Activated CD8-positive, alpha-beta memory T cell treated with anti-CD3 and anti-CD28 coated beads, Interleukin-2, amount 50 U/mL, for 24 hours (primary cell): ENCODE measurements around the gene HEXIM1.

ENCODE experiments used
- DNase-seq: peaks from one replicate; pipeline ENCODE4 v3.0.0-alpha.2; 2020; ENCODE audit errors: extremely low read depth

Gene HEXIM1

DNA sequence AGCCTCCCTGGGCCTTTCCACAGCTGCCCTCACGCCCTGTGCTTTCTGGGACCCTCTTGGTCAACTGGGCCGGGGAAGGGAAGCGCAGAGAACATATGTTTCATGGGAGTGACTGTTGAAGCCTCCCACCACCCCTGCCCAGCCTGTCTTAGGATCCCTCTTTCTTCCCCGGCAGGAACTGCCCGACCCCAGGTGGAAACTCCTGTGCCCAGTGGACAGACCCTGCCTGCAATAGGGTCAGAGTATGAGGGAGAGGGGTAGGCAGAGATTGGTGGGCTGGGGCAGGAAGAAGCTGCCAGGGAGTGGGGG is 23.9 kb downstream of the HEXIM1 start:
- DNase-seq, result no peak

DNA sequence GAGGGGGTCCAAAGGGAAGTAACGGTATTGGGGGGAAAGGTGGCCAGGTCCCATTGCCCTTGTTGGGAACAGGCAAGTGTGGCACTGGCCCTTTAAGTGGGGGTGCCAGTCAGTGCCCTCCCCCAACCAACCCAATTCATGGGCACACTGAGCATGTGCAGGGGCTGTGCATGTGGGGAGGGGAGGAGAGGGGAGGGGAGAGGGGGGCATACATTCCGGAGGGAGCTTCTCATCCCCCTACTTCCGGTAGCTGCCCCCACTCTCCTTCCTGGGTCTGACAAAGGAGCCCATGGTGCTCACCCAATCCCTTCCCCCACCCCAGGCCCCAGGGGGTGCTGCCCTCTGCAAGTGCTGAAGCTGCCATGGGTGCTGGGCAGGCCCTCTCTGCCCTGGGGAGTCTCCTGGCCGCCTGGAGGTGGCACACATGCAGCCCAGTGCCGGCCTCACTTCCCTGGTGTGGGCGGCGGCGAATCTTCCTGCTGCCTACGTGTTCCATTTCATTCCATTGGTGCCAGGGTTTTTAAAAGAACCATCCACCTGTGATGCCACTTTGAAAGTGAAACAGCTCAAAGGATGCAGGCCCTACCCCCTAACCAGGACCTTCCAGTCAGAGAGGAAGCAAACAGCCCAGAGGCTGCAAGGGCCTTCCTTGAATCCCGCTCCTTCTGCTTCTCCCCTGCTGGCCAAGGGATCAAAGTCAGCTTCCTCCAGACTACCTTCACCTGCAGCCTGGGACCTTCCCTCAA is 24.4 kb downstream of the HEXIM1 start:
- DNase-seq, result no peak

DNA sequence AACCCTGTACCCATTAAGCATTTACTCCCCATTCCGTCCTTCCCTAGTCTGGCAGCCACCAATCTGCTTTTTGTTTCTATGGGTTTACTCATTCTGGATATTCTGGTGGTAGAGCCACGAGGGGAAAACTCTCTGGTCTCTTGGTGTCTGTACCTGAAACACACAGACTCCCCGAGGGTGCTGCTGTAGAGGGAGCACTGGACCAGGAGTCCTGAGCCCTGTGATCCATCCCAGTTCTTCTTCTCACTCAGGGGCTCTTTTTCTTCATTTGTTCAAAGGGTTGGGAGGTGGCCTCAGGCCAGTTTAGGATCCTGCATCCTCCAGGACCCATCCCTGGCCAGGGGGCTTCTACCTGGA is 27.5 kb downstream of the HEXIM1 start:
- no peak for DNase-seq

DNA sequence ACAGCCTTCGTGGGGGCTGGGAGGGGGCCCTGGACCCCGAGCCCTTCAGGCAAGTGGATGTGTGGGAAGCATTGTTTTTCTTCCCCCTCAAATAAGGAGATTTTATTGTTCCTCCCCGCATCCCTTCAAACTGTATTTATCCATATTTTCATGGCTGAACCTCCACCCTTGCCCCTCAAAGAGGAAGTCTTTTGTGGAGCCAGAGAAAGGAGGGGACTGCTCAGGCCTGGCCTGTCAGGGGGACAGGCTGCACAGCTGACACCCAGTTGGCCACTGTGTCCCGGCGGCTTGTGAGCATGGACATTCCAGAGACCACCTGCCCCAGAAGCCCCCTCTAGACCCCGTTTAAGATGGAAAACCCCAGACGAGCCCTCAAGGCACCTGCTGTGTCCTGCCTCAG is 29.3 kb downstream of the HEXIM1 start:
- DNase-seq, result no peak

DNA sequence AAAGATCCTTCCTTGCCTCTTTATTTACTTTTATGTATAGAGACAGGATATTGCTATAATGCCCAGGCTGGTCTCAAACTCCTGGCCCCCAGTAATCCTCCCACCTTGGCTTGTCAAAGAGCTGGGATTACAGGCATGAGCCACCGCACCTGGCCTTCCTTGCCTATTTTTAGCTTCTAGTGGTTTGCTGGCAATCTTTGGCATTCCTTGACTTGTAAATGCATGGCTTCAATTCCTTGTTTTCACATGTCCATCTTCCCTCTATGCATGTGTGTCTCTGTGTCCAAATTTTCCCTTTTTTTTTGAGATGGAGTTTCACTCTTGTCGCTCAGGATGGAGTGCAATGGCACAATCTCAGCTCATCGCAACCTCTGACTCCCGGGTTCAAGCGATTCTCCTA is 35.9 kb downstream of the HEXIM1 start:
- DNase-seq, result no peak

DNA sequence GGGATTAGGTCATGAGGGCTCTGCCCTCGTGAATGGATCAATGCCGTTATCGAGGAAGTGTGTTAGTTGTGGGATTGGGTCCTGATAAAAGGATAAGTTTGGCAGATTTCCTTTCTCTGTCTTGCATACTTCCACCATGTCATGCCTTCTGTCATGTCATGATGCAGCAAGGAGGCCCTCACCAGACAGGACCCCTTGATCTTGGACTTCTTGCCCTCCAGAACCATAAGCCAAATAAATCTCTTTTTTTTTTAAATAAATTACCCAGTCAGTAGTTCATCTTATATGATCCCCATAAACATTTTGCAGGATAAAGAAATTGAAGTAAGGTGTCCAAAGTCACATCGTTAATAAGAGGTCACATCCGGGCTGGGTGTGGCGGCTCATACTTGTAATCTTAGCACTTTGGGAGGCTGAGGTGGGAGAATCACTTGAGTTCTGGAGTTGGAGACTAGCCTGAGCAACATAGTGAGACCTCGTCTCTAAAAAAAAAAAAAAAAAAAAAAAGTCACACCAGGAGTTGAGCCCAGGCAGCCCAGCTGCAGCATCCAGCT is 38.6 kb downstream of the HEXIM1 start:
- no peak for DNase-seq

DNA sequence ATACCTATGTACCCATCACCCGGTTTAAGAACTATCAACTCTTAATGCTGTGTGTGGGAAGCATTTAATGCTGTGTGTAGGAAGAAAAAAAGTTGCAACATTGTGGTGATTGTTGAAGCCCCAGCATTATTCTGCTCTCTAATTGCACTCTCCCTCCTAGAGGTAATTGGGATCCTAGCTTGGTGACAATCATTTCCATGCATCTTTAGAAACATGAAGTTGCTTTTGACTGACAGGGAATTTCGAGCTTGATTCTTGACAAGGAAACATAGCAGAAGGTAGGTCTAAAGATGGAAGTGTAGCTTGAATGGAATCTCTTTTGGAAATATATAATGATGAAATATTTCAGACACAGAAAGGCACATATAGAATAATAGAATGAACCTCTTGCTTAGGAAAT is 40.7 kb downstream of the HEXIM1 start:
- DNase-seq, result no peak

DNA sequence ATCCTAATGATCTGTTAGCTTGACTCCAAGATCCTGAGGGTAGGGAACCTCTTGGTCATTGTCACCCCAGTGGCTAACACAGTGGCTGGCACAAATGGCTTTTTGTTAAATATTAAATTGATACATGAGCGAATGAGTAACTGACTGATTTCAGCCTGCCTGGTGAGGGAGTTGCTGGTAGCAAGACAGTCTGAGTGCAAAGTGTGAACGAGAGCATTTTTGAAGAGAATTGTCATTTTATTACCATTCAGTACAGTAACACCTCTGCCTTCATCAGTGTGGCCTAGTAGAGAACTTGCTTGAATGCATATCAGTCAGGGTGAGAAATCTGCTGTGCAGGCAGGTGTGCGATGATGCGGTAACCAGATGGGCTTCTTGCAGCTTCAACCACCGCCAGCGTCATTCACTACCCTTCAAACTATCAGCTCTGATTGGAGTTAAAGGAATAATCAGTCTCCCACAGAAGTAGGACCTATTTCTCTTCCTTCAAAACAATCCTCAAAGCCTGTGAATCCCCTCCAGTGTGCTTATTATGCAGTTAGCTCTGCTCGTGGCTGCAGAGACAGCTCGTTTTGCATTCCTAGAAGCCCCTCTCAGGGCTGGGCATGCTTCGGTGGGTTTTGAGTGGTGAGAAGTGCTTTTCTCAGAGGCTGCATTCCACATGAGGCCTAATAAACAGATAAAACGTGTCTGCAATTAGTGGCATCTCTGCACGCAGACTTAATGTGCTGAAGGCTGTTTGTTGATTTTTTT is 42.4 kb downstream of the HEXIM1 start:
- no peak for DNase-seq

DNA sequence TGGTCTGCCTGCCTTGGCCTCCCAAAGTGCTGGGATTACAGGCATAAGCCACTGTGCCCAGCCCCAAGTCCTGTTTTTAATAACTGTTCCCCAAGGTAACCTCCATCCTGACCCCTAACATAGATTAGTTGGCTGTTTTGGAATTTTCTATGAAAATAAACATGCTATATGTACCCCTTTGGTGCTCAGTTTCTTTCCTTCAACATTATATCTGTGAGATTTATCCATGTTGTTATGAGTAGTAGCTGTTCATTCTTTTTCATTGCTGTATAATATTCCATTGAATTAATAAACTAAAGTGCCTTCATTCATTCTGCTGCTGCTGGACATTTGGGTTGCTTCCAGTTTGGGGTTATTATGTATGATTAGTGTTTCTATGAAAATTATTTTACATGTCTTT is 47.1 kb downstream of the HEXIM1 start:
- DNase-seq, result no peak

DNA sequence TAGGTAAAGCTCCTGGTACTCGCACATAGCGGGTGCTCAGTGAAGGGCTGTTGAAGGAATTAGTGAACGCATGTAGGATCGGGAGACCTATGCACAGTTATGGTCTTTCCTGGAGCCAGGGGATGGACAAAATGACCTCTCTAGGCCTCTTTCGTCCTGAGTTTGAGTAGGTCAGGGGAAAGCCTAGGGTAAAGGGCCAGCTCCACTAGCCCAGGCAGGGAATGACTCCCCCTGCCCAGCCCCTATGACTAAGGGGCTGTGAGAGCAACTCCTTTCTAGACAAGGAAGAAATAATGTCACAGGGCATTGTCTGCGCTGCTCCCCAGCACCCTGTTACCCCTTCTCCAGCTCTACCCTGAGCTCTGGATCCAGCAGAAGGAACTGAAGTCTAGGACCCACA is 48.8 kb downstream of the HEXIM1 start:
- no peak for DNase-seq

DNA sequence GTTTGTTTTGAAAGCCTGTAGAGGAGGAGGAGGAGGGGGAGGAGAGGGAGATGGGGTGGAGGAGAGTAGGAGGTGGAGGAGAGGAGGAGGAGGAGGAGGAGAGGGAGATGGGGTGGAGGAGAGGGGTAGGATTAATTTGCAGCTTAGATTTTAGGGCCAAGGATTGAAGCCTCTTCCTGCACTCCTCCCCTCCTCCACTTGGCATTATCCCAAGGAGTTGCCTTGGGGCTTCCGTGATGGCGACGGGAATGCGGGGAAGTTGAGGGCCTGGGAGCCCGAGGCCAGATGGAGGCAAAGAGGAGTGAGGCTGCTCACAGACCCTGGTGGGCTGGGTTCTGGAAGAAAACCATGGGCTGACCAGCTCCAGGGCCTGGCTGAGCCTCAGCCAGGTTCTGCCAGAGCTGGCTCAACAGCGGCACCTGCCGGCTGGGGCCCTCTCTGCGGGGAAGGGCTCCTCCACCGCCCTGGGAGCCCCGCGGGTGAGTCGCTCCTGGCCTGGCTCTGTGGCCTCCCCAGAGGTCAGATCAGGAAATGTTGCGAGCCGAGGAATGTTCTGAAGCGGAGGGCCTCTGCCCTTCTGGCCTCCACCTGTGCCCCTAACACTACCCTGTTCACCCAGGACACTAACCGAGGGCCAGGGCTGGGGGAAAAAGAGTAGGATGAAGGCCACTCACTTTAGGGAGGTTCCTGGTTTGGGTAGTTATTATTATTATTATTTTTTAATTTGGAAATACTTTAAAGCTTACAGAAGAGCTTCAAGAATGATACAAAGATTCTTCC is 49.5 kb downstream of the HEXIM1 start:
- peak; percentile 69 for DNase-seq

DNA sequence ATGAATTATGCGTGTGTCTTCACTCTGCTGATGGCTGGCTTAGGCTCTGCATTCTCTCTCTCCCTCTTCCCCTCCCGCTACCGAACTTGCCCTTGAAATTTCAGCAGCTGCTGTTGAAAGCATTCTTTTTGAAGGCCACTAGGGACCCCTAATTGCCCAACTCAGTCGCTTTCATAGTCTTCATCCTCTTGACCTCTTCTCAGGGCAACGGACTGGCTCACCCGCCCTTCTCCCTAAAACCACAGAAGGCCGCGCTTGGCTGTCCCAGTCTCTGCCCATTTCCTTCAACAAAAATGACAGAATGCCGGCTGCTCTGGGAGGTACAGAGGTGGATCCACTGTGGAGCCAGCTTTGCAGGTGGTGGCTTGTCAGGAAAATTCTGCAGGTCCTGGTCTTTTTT is 52.4 kb downstream of the HEXIM1 start:
- DNase-seq, result no peak

DNA sequence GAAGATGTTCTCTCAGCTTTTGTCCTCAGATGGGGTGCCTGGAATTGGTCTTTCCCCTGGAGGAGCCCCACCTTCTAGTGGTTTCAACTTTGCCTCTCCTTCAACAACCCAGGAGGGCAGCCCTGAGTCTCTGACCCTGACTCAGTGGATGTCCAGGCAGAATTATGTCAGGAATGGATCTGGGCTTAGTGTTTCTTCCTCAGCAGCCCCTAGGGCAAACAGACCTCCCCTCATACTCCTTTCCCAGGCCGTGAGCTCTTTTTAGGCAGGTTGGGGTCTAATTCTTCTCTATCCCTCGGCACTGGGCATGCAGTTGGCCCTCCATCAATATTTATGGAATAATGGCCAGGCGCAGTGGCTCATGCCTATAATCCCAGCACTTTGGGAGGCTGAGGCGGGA is 53.2 kb downstream of the HEXIM1 start:
- no peak for DNase-seq
